Measurements from ENCODE around the gene USP38.
"Not testable (repeated sequence)": the region's sequence is repeated elsewhere in the genome, so short reads cannot be mapped to it uniquely, and the experiment has no call there.

USP38 gene

DNA sequence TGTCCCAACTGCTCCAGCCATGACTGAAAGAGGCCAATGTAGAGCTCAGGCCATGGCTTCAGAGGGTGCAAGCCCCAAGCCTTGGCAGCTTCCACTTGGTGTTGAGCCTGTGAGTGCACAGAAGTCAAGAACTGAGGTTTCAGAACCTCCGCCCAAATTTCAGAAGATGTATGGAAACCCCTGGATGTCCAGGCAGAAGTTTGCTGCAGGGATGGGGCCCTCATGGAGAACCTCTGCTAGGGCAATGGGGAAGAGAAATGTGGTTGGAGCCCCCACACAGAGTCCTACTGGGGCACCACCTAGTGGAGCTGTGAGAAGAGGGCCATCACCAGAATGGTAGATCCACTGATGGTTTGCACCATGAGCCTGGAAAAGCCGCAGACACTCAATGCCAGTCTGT, 83.0 kb downstream of the USP38 start:
- not testable (repeated sequence) for DNase-seq

DNA sequence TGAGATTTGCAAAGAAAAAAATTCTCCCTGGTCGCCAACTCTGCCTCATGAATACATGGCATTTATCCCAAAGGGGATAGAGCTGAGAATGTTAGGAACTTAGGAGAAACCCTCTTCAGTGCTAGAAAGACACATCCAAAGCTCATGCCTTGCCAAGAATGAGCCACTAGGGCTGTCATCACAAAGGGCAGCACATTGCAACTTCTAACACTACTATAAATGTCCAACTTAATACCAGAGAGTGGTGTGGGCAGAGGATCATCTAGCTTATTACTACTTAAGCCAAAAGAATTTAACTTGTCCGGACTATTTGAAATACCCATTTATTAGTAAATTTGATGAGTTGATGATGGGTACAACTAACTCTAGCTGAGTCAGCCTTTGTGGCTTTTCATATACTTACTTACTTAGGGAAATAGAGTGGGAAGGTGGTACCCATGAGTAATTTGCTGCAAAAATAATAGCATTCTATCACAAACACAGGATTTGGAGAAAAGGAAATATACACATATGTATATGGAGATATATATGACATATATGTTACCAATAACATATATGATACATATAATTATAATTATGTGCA, 85.6 kb downstream of the USP38 start:
- no peak for DNase-seq
